WTC11 (cell line): ENCODE data around the gene PLXNA3. TPM values are rescaled to one million over a fixed set of nuclear protein-coding genes. Genes with fewer than 3 reads are reported as not detected.

Experiments
- ATAC-seq: fragments of 200-7000 bp; cut with Tn5 transposase; 2 replicates; pipeline ENCODE4 v1.10.0; 2021; ENCODE audit warnings: mild to moderate bottlenecking, moderate library complexity
- CTCF ChIA-PET: fragments of 300-600 bp; sonication (Branson Sonifier 250); formaldehyde crosslinking; loops from one replicate; lab custom pipeline; 2021; ENCODE audit warnings: antibody characterized with exemption; lab: Charles Lee
- POLR2A ChIA-PET: fragments of 350-600 bp; sonication (Branson Sonifier 250); formaldehyde crosslinking; loops from one replicate; lab custom pipeline; 2021; ENCODE audit warnings: antibody characterized with exemption; lab: Charles Lee
- DNase-seq: peaks from one replicate; pipeline ENCODE4 v3.0.0; 2021; ENCODE audit warnings: low spot score
- H3K27ac Mint-ChIP-seq: 2 replicates; pipeline ENCODE4 v1.8.0; 2021; ENCODE audit warnings: mixed read lengths
- H3K27me3 Mint-ChIP-seq: 2 replicates; pipeline ENCODE4 v1.8.0; 2021; ENCODE audit warnings: low read depth, mild to moderate bottlenecking, moderate library complexity, mixed read lengths
- H3K36me3 Mint-ChIP-seq: 2 replicates; pipeline ENCODE4 v1.8.0; 2021; ENCODE audit warnings: mixed read lengths
- H3K4me1 Mint-ChIP-seq: 2 replicates; pipeline ENCODE4 v1.8.0; 2022; ENCODE audit warnings: mixed read lengths
- H3K4me3 Mint-ChIP-seq: 2 replicates; pipeline ENCODE4 v1.8.0; 2021; ENCODE audit warnings: mild to moderate bottlenecking, moderate library complexity, mixed read lengths
- H3K9me3 Mint-ChIP-seq: 2 replicates; pipeline ENCODE4 v1.8.0; 2021; ENCODE audit warnings: mixed read lengths
- ATF1 ChIP-seq: sonication (generic); formaldehyde crosslinking; IDR thresholded peaks from 2 replicates; pipeline ENCODE4 v1.8.1; 2023; ENCODE audit warnings: mild to moderate bottlenecking, moderate library complexity, missing genetic modification reagents
- ETV6 ChIP-seq: sonication (generic); formaldehyde crosslinking; IDR thresholded peaks from 2 replicates; pipeline ENCODE4 v1.8.1; 2022; ENCODE audit warnings: mild to moderate bottlenecking, missing genetic modification reagents
- FOXJ3 ChIP-seq: sonication (generic); formaldehyde crosslinking; IDR thresholded peaks from 2 replicates; pipeline ENCODE4 v1.9.0; 2021; ENCODE audit warnings: missing genetic modification reagents, mild to moderate bottlenecking, borderline replicate concordance
- GABPB1 ChIP-seq: sonication (generic); formaldehyde crosslinking; IDR thresholded peaks from 2 replicates; pipeline ENCODE4 v1.8.1; 2023; ENCODE audit warnings: mild to moderate bottlenecking, missing genetic modification reagents
- MLX ChIP-seq: sonication (generic); formaldehyde crosslinking; IDR thresholded peaks from 2 replicates; pipeline ENCODE4 v1.8.1; 2023; ENCODE audit warnings: mild to moderate bottlenecking, missing genetic modification reagents, moderate library complexity
- MXD4 ChIP-seq: fragments of 250-450 bp; sonication (Bioruptor Pico); IDR thresholded peaks from 2 replicates; pipeline ENCODE4 v1.8.0; 2021; ENCODE audit warnings: mild to moderate bottlenecking, moderate library complexity, borderline replicate concordance
- NR3C1 ChIP-seq: sonication (generic); formaldehyde crosslinking; conservative IDR thresholded peaks from 2 replicates; pipeline ENCODE4 v1.8.1; 2023; ENCODE audit warnings: low read depth, mild to moderate bottlenecking, missing genetic modification reagents
- SOX15 ChIP-seq: fragments of 250-450 bp; sonication (Bioruptor Pico); IDR thresholded peaks from 2 replicates; pipeline ENCODE4 v1.9.0; 2021; ENCODE audit warnings: mild to moderate bottlenecking
- TEAD4 ChIP-seq: sonication (generic); formaldehyde crosslinking; IDR thresholded peaks from 2 replicates; pipeline ENCODE4 v1.8.0; 2022; ENCODE audit warnings: mild to moderate bottlenecking, missing genetic modification reagents
- TP53 ChIP-seq: sonication (generic); formaldehyde crosslinking; IDR thresholded peaks from 2 replicates; pipeline ENCODE4 v1.8.1; 2023; ENCODE audit warnings: mild to moderate bottlenecking, missing genetic modification reagents
- ZBTB21 ChIP-seq: sonication (generic); formaldehyde crosslinking; IDR thresholded peaks from 2 replicates; pipeline ENCODE4 v1.8.1; 2023; ENCODE audit warnings: mild to moderate bottlenecking, missing genetic modification reagents, borderline replicate concordance
- ZNF121 ChIP-seq: sonication (generic); formaldehyde crosslinking; IDR thresholded peaks from 2 replicates; pipeline ENCODE4 v1.8.0; 2023; ENCODE audit warnings: missing genetic modification reagents
- ZNF281 ChIP-seq: sonication (generic); formaldehyde crosslinking; IDR thresholded peaks from 2 replicates; pipeline ENCODE4 v1.8.0; 2023; ENCODE audit warnings: mild to moderate bottlenecking, missing genetic modification reagents
- ZNF671 ChIP-seq: fragments of 250-450 bp; sonication (Bioruptor Pico); IDR thresholded peaks from 2 replicates; pipeline ENCODE4 v1.8.0; 2021; ENCODE audit warnings: mild to moderate bottlenecking
- total RNA-seq: library from RNA; stranded (reverse); gene quantifications from 3 replicates; pipeline ENCODE4 v1.2.3, GENCODE V29; 2021
- TF ChIP-seq, protein P1 (sequence below): sonication (generic); formaldehyde crosslinking; conservative IDR thresholded peaks from 2 replicates; pipeline ENCODE4 v1.8.1; 2022; ENCODE audit warnings: mild to moderate bottlenecking, missing genetic modification reagents
- TF ChIP-seq, protein P2 (sequence below): fragments of 200-600 bp; IDR thresholded peaks from 2 replicates; pipeline ENCODE4 v1.8.0; 2022; ENCODE audit warnings: antibody characterized with exemption
- TF ChIP-seq, protein P3 (sequence below): fragments of 250-450 bp; sonication (Bioruptor Pico); IDR thresholded peaks from 2 replicates; pipeline ENCODE4 v1.8.0; 2021; ENCODE audit warnings: mild to moderate bottlenecking
- TF ChIP-seq, protein P4 (sequence below): fragments of 250-450 bp; sonication (Bioruptor Pico); IDR thresholded peaks from 2 replicates; pipeline ENCODE4 v2.1.2; 2022; ENCODE audit warnings: mild to moderate bottlenecking, moderate library complexity
- TF ChIP-seq, protein P5 (sequence below): fragments of 250-450 bp; sonication (Bioruptor Pico); IDR thresholded peaks from 2 replicates; pipeline ENCODE4 v1.9.0; 2021; ENCODE audit warnings: mild to moderate bottlenecking
- TF ChIP-seq, protein P6 (sequence below): fragments of 250-450 bp; sonication (Bioruptor Pico); IDR thresholded peaks from 2 replicates; pipeline ENCODE4 v1.9.0; 2021; ENCODE audit warnings: mild to moderate bottlenecking, borderline replicate concordance
- TF ChIP-seq, protein P7 (sequence below): fragments of 250-450 bp; sonication (Bioruptor Pico); IDR thresholded peaks from 2 replicates; pipeline ENCODE4 v1.9.0; 2021; ENCODE audit warnings: moderate library complexity, mild to moderate bottlenecking, inconsistent platforms, borderline replicate concordance

The PLXNA3 gene
- total RNA-seq, 1 experiment from 2014 or later, result 26.6 TPM

GRCh38 chrX:154466907-154467306 is 8.8 kb downstream of the PLXNA3 start (continued):
- no peak for TF ChIP-seq MLX (CRISPR knock-in tag)
- no peak for TF ChIP-seq ZNF281

DNA sequence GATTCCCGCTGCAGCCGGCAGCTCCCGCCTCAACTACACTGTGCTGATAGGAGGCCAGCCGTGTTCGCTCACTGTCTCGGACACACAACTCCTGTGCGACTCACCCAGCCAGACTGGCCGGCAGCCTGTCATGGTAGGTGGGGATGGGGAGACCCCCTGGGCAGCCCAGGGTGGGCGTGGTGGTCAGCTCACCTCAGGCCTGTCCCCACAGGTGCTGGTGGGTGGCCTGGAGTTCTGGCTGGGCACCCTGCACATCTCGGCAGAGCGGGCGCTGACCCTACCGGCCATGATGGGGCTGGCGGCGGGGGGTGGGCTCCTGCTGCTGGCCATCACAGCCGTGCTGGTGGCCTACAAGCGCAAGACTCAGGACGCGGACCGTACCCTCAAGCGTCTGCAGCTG is 9.5 kb downstream of the PLXNA3 start:
- H3K4me1 Mint-ChIP-seq, result no peaks in the 10 kb centered on the region
- no peaks in the 10 kb centered on the region for H3K9me3 Mint-ChIP-seq
- no peak overlapping the region for H3K27ac Mint-ChIP-seq
- no peak for DNase-seq
- TF ChIP-seq ZNF671 (no peak), SOX15 (no peak), GABPB1 (CRISPR knock-in tag) (no peak), ZBTB21 (CRISPR knock-in tag) (no peak), MXD4 (CRISPR knock-in tag) (no peak), ZNF121 (CRISPR knock-in tag) (no peak), NR3C1 (CRISPR knock-in tag) (no peak), ATF1 (no peak)
- TF ChIP-seq, protein P1, sequence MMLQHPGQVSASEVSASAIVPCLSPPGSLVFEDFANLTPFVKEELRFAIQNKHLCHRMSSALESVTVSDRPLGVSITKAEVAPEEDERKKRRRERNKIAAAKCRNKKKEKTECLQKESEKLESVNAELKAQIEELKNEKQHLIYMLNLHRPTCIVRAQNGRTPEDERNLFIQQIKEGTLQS, result no peak
- TF ChIP-seq, protein P2, sequence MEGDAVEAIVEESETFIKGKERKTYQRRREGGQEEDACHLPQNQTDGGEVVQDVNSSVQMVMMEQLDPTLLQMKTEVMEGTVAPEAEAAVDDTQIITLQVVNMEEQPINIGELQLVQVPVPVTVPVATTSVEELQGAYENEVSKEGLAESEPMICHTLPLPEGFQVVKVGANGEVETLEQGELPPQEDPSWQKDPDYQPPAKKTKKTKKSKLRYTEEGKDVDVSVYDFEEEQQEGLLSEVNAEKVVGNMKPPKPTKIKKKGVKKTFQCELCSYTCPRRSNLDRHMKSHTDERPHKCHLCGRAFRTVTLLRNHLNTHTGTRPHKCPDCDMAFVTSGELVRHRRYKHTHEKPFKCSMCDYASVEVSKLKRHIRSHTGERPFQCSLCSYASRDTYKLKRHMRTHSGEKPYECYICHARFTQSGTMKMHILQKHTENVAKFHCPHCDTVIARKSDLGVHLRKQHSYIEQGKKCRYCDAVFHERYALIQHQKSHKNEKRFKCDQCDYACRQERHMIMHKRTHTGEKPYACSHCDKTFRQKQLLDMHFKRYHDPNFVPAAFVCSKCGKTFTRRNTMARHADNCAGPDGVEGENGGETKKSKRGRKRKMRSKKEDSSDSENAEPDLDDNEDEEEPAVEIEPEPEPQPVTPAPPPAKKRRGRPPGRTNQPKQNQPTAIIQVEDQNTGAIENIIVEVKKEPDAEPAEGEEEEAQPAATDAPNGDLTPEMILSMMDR, result no peak
- TF ChIP-seq, protein P3, sequence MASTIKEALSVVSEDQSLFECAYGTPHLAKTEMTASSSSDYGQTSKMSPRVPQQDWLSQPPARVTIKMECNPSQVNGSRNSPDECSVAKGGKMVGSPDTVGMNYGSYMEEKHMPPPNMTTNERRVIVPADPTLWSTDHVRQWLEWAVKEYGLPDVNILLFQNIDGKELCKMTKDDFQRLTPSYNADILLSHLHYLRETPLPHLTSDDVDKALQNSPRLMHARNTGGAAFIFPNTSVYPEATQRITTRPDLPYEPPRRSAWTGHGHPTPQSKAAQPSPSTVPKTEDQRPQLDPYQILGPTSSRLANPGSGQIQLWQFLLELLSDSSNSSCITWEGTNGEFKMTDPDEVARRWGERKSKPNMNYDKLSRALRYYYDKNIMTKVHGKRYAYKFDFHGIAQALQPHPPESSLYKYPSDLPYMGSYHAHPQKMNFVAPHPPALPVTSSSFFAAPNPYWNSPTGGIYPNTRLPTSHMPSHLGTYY (CRISPR knock-in tag), result no peak
- POLR2A ChIA-PET, result no interaction called here
- CTCF ChIA-PET, result no interaction called here
- no peaks in the 10 kb centered on the region for H3K27me3 Mint-ChIP-seq
- ATAC-seq, result no peak
- 0 out of 2 replicates have a peak, but pooled peaks cover 2% of the 10 kb centered on the region for H3K36me3 Mint-ChIP-seq
- H3K4me3 Mint-ChIP-seq, result no peak overlapping the region

DNA sequence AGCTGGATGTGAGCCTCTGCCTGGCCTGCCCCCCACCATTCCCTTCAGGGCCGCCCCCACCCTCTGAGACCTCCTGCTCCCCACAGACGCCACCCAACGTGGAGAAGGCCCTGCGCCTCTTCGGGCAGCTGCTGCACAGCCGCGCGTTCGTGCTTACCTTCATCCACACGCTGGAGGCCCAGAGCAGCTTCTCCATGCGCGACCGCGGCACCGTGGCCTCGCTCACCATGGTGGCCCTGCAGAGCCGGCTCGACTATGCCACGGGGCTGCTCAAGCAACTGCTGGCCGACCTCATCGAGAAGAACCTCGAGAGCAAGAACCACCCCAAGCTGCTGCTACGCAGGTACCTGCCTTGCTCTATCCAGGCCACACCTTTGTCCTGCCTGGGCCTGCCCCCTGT is 10.1 kb downstream of the PLXNA3 start:
- no peaks in the 10 kb centered on the region for H3K9me3 Mint-ChIP-seq
- POLR2A ChIA-PET, result no interaction called here
- H3K4me3 Mint-ChIP-seq, result no peak overlapping the region
- H3K36me3 Mint-ChIP-seq, result 0 out of 2 replicates have a peak, but pooled peaks cover 2% of the 10 kb centered on the region
- ATAC-seq (no peak), DNase-seq (no peak)
- H3K27ac Mint-ChIP-seq, result no peak overlapping the region
- CTCF ChIA-PET, result interaction anchor here (1.2 kb wide), 1 partner anchor 59 kb away, joined by 3 read pairs; no protein-coding TSS in a partner anchor
- no peaks in the 10 kb centered on the region for H3K27me3 Mint-ChIP-seq
- no peaks in the 10 kb centered on the region for H3K4me1 Mint-ChIP-seq
- TF ChIP-seq FOXJ3 (CRISPR knock-in tag) (no peak), SOX15 (no peak), TP53 (CRISPR knock-in tag) (no peak), ETV6 (CRISPR knock-in tag) (no peak), ZNF121 (CRISPR knock-in tag) (no peak), TEAD4 (CRISPR knock-in tag) (no peak)
- TF ChIP-seq, protein P4, sequence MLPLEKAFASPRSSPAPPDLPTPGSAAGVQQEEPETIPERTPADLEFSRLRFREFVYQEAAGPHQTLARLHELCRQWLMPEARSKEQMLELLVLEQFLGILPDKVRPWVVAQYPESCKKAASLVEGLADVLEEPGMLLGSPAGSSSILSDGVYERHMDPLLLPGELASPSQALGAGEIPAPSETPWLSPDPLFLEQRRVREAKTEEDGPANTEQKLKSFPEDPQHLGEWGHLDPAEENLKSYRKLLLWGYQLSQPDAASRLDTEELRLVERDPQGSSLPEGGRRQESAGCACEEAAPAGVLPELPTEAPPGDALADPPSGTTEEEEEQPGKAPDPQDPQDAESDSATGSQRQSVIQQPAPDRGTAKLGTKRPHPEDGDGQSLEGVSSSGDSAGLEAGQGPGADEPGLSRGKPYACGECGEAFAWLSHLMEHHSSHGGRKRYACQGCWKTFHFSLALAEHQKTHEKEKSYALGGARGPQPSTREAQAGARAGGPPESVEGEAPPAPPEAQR (CRISPR knock-in tag), result no peak
- TF ChIP-seq, protein P5, sequence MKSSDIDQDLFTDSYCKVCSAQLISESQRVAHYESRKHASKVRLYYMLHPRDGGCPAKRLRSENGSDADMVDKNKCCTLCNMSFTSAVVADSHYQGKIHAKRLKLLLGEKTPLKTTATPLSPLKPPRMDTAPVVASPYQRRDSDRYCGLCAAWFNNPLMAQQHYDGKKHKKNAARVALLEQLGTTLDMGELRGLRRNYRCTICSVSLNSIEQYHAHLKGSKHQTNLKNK (CRISPR knock-in tag), result no peak
- TF ChIP-seq, protein P6, sequence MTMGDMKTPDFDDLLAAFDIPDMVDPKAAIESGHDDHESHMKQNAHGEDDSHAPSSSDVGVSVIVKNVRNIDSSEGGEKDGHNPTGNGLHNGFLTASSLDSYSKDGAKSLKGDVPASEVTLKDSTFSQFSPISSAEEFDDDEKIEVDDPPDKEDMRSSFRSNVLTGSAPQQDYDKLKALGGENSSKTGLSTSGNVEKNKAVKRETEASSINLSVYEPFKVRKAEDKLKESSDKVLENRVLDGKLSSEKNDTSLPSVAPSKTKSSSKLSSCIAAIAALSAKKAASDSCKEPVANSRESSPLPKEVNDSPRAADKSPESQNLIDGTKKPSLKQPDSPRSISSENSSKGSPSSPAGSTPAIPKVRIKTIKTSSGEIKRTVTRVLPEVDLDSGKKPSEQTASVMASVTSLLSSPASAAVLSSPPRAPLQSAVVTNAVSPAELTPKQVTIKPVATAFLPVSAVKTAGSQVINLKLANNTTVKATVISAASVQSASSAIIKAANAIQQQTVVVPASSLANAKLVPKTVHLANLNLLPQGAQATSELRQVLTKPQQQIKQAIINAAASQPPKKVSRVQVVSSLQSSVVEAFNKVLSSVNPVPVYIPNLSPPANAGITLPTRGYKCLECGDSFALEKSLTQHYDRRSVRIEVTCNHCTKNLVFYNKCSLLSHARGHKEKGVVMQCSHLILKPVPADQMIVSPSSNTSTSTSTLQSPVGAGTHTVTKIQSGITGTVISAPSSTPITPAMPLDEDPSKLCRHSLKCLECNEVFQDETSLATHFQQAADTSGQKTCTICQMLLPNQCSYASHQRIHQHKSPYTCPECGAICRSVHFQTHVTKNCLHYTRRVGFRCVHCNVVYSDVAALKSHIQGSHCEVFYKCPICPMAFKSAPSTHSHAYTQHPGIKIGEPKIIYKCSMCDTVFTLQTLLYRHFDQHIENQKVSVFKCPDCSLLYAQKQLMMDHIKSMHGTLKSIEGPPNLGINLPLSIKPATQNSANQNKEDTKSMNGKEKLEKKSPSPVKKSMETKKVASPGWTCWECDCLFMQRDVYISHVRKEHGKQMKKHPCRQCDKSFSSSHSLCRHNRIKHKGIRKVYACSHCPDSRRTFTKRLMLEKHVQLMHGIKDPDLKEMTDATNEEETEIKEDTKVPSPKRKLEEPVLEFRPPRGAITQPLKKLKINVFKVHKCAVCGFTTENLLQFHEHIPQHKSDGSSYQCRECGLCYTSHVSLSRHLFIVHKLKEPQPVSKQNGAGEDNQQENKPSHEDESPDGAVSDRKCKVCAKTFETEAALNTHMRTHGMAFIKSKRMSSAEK (CRISPR knock-in tag), result no peak
- TF ChIP-seq, protein P7, sequence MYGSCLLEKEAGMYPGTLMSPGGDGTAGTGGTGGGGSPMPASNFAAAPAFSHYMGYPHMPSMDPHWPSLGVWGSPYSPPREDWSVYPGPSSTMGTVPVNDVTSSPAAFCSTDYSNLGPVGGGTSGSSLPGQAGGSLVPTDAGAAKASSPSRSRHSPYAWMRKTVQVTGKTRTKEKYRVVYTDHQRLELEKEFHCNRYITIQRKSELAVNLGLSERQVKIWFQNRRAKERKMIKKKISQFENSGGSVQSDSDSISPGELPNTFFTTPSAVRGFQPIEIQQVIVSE (CRISPR knock-in tag), result no peak
